ENCODE data around the gene NDOR1.

Gene NDOR1

DNA sequence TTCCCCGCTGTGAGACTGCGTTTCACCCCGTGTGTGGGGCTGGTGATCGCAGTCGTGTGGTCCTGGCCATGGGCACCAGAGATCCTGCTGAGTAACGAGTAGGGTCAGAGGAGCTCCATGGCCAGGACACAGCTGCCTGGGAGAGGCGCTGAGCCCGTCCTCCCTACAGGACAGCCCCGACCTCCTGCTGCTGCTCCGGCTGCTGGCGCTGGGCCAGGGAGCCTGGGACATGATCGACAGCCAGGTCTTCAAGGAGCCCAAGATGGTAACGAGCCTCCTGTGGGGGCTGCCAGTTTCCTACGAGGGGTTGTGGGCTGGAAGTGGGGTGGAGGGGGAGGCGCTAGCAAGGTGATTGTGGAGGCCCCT, 60.6 kb downstream of the NDOR1 start:
- no peak for DNase-seq
